ENCODE measurements around the gene PUS10.
"Not testable (repeated sequence)": the region's sequence is repeated elsewhere in the genome, so short reads cannot be mapped to it uniquely, and the experiment has no call there.

DNA sequence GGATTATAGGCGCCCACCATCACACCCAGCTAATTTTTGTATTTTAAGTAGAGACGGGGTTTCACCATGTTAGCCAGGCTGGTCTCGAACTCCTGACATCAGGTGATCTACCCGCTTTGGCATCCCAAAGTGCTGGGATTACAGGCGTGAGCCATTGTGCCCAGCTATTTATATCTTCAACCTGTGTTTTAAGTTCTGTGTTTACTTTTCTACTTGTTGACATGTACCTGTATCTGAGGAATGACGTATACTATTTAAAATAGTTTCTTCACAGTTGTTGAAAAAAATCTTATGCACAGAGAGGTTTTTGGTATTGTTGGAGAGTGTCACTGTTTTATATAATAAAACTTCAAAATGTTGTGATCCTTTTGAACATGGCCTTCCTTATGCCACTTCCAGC, 116.8 kb downstream of the PUS10 start:
- TF ChIP-seq, protein P1, sequence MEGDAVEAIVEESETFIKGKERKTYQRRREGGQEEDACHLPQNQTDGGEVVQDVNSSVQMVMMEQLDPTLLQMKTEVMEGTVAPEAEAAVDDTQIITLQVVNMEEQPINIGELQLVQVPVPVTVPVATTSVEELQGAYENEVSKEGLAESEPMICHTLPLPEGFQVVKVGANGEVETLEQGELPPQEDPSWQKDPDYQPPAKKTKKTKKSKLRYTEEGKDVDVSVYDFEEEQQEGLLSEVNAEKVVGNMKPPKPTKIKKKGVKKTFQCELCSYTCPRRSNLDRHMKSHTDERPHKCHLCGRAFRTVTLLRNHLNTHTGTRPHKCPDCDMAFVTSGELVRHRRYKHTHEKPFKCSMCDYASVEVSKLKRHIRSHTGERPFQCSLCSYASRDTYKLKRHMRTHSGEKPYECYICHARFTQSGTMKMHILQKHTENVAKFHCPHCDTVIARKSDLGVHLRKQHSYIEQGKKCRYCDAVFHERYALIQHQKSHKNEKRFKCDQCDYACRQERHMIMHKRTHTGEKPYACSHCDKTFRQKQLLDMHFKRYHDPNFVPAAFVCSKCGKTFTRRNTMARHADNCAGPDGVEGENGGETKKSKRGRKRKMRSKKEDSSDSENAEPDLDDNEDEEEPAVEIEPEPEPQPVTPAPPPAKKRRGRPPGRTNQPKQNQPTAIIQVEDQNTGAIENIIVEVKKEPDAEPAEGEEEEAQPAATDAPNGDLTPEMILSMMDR (IDR thresholded peaks at IDR 0.05), result not testable (repeated sequence)
- not testable (repeated sequence) for TF ChIP-seq POLR2A (IDR thresholded peaks at IDR 0.05)
